COLO668 (cell line): ENCODE results near the gene A2M.
"Not testable (repeated sequence)": the region's sequence is repeated elsewhere in the genome, so short reads cannot be mapped to it uniquely, and the experiment has no call there.

ENCODE experiments used
- DNase-seq: peaks from one replicate; lab custom pipeline; 2025; ENCODE audit not compliant: unreplicated experiment; lab: John Stamatoyannopoulos, UW

The A2M gene

DNA sequence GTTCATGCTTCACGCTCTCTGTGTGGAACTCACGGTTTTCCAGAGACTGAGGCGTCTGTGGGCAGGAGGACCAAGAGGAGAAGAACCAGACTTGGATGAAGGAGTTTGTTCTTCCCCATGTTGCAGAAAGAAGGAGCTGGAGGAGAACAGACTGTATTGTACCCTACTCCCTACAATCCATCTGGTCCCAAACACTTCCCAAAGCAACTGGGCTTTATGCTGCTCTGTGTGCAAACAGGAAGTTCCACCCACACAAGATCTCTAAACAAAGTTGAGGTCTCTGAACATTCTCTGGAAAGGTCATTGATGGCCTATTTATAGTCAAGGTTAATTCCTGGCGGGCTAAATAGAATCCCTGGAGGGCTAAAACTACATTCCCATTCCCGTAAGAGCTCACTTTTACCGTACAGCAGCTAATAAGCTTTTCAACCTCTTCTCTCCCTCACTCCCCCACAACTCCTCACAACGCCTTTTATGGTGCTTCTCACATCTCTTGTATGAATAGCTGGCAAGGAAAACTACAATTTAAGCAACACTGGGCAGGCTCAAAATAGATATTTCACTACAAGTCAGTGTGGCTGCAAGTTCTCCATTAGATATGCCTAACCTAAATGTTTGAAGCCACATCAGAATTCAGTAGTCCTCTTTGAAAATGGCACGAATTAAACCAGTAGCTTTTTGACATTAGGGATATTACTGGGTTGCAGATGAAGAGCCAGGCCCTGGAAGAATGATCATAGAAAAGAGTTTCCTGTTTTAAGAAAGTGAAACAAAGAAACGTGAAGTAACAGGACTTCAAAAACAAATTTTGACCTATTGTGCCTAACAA lies at the start of gene A2M:
Gene A2M, minus strand, starts transcription at position 189 of the 829 bp plus-strand sequence. Its CDS starts 70 bp downstream, at position 119.
- DNase-seq: no peak

- no peak for DNase-seq
Observed at GRCh38 chr12:9163392-9163791, 47.7 kb upstream of the A2M start.

DNA sequence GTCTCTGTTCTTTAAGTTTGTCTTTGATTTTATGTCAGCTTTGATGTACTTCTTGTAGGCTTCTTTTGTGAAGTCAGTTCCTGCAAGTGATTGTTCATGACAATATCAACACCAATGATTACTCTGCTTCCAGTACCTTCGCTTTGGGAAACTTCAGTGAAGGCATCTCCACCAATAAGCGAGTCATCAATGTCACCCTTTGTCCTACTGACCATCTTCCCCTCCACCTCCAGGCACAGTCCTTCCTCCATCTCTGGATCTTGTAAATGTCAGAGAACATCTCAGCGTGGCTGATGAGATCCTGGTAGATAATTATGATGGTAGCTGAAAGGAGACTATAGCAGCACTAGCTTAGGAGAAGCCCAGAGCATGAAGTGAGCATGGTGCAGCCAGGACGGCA lies 40.4 kb upstream of the A2M start:
- DNase-seq: no peak

DNA sequence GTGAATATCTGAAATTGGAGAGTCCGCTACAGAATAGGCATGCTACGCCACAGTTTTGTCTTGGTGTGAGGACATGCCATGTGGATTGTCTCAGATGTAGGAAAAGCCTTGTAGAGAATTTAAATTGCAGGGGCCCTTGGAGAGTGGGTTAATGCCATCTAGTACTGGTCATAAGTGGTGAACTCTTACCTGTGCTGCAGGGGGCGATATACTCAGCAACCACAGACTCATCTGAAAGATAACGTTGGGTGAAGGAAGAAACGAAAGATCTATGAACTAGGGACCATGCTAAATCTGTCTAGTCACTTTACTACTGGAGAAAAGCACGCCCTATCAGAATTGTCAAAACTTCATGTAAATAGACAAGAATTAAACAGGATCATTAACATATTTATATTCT lies 33.7 kb upstream of the A2M start:
- DNase-seq: no peak

DNA sequence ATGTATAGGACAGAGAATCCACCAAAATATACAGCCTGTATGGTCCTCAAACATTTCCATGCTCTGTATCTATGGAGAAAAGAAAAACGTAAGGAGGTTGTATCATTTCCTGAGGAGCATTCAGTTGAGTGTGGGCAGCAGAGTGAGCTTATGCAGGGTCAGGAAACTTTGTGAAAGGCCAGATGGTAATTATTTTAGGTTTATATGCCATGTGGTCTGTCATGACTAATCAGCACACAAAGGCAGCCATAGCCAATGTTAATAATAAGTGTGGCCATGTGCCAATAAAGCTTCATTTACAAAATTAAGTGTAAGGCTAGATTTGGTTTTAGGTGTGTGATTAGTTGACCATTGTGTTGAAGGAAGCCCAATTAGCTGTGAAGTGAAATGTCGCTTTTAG lies 33.2 kb upstream of the A2M start:
- DNase-seq: no peak

GRCh38 chr12:9147461-9147860 lies 31.7 kb upstream of the A2M start:
- no peak for DNase-seq

GRCh38 chr12:9144730-9145106 lies 29.0 kb upstream of the A2M start:
- DNase-seq: no peak

DNA sequence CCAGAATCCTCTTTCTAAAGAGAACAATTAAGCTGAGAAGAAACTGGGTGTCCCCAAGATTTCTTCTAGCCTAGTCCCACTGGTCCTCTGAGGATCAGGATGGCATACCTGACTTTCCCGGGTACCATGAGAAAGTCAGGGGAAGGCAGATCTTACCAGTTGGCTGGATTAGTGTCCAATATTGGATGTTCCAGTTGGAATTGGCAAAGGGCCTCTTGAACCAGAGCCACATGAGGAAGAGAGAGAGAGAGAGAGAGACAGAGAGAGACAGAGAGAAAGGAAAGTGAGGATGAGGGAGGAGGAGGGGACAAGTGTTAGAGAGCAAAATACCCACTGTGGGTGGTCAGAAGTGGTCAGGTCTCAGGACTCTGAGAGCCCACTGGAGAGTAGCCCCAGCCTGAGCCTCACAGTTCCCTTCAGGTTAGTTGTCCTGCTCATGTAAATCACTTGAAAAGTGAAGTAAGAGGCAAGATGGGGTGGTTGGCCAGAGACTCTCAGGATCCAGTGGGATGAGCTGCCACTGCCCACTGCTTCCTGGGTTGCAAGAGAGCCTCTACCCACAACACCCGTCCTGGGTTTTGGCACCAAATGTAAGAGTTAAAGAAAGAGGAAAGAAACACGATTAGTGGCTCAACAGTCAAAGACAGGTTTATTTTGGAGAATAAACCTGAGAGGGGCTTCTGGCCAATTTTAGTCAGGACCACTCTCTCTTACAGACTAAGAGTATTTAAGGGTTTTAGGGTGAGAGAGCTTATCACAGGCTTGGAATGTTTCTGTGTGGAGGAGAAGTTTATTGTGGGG lies 28.4 kb upstream of the A2M start:
- DNase-seq: no peak

DNA sequence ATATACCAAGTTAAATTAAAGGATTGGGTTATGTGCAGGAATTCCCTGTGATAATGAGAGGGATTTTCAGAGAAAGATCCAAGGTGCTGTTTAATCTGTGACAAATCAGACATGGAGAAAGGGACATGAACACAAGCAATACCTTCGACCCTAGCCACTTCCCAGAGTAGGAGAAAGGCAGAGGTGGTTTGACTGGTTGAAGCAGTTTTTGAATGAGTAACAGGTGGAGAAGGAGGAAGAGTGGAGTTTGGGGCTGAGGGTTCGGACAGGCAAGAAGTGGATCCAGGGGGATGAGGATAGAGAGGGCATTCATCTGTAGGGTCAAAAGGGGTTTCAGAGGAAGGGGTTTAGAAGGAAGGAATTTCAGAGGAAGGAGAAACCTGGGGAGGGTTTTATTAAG lies 27.4 kb upstream of the A2M start:
- no peak for DNase-seq

DNA sequence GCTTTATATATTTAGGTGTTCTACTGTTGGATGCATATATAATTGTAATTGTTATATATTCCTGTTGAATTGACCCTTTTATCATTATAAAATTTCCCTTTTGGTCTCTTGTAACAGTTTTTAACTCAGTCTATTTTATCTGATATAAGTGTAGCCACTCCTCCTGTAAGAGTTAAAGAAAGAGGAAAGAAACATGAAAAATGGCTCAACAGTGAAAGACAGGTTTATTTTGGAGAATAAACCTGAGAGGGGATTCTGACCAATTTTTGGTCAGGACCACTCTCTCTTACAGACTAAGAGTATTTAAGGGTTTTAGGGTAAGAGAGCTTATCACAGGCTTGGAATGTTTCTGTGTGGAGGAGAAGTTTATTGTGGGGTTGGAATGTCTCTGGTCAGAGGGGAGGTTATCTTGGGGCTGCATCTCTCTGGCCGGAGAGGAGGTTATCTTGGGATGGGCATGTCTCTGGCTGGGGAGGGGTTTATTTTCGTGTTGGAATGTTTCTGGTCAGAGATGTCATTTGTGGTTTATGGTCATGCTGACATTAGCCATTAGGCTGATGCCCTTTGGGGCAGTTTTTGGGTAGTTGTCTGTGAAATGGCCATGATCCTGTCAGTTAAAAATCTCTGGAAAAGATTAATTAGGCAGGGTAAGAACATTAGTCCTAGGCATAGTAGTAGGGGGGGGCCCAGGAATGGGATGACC lies 24.0 kb upstream of the A2M start:
- DNase-seq: not testable (repeated sequence)

GRCh38 chr12:9135903-9136310 lies 20.2 kb upstream of the A2M start:
- no peak for DNase-seq

- DNase-seq: no peak
Observed at GRCh38 chr12:9134981-9135628, 19.4 kb upstream of the A2M start.

GRCh38 chr12:9133216-9133916 lies 17.6 kb upstream of the A2M start:
- no peak for DNase-seq

DNA sequence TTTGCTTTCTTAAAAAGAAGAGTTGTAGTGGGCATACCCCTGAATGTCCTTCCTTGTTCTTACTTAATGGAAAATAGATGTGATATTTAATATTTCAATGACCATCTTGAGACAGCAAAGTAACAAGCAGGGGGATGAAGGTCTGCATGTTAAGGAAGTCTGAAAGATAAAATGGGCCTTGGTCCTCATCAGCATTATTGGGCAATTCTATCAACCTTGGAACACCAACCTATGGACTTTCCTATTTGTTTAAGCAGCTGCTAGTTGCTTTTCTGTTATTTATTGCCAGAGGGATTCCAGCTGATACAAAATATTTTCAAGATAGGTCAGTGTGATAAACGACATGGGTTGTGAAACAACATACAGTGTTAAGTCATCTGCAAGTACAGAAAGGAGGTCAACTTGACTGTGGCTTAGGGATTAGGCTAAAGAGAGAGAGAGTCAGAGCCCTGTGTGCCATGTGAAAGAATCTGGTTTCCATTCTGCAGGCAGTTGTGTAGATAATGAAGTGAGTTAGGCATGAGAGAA lies 16.4 kb upstream of the A2M start:
- no peak for DNase-seq

DNA sequence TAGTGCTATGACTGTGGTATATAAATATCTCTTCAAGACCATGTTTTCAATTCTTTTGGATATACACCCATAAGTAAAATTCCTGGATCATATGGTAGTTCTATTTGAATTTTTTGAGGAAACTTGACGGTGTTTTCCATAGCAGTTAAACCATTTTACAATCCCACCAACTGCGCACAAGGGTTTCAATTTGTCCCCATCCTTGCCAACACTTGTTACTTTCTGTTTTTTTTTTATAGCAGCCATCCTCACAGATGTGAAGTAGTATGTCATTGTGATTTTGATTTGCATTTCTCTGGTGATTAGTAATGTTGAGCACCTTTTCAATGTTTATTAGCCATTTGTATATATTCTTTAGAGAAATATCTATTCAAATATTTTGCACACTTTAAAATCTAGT lies 14.5 kb upstream of the A2M start:
- DNase-seq: no peak

GRCh38 chr12:9127936-9128663 lies 12.4 kb upstream of the A2M start:
- DNase-seq: no peak

DNA sequence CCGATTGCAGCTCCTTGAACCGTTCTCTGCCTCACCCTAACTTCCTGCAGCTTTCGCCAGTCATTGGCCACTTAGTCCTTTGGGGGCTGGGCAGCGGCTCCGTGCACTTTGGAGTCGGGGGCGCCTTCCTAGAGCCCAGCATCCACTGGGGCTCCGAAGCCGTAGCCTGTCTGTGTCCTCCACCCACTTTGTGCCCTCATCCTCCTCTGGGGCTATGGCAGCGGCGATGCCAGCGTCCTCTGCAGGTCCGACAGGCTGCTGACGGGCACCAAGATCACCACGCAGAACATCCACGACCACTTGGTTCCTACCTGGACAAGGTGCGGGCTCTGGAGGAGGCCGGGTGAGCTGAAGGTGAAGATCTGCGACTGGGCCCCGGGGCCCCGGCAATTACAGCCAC lies 11.8 kb upstream of the A2M start:
- no peak for DNase-seq

GRCh38 chr12:9124383-9125031 lies 8.8 kb upstream of the A2M start:
- no peak for DNase-seq

- peak; percentile 10 for DNase-seq
Observed at GRCh38 chr12:9123781-9124382, 8.2 kb upstream of the A2M start.
